HepG2 (cell line): ENCODE results near the gene CCNH. TPM values are rescaled to one million over a fixed set of nuclear protein-coding genes. Genes with fewer than 3 reads are reported as not detected.

Experiments used
- KDM4B ChIP-seq: sonication (generic); formaldehyde crosslinking; IDR thresholded peaks from 2 replicates; pipeline ENCODE4 v1.4.0; 2020; ENCODE audit warnings: missing genetic modification reagents
- MED13 ChIP-seq: sonication (generic); formaldehyde crosslinking; IDR thresholded peaks from 2 replicates; pipeline ENCODE4 v1.5.0; 2020; ENCODE audit warnings: missing genetic modification reagents
- PBX3 ChIP-seq: sonication (generic); formaldehyde crosslinking; IDR thresholded peaks from 2 replicates; pipeline ENCODE4 v1.8.1; 2023; ENCODE audit warnings: missing genetic modification reagents, inconsistent platforms, borderline replicate concordance
- TEAD2 ChIP-seq: sonication (generic); formaldehyde crosslinking; IDR thresholded peaks from 2 replicates; pipeline ENCODE4 v1.9.0; 2021; ENCODE audit warnings: missing genetic modification reagents
- ZNF251 ChIP-seq: sonication (generic); formaldehyde crosslinking; IDR thresholded peaks from 2 replicates; pipeline ENCODE4 v1.9.0; 2021; ENCODE audit warnings: mild to moderate bottlenecking, missing genetic modification reagents
- ZNF879 ChIP-seq: sonication (generic); formaldehyde crosslinking; IDR thresholded peaks from 2 replicates; pipeline ENCODE4 v1.8.1; 2023; ENCODE audit warnings: missing genetic modification reagents
- polyA plus RNA-seq, 8 experiments: library from polyadenylated mRNA; depleted of rRNA in 3 of 8; stranded (reverse) in 7 of 8; unstranded in 1 of 8; fragments of >200 nt; fragmentation: Illumina TruSeq in 4 of 8; extraction: Trizol in 4 of 8; gene quantifications; 2 replicates each; pipeline versions ENCODE4 v1.2.1 to v1.2.3, GENCODE V29; 2011 to 2016; ENCODE audit warnings: low read depth in 4 of 8, missing spikeins in 1 of 8, mixed read lengths in 1 of 8; ENCODE audit not compliant: insufficient read depth in 1 of 8
- total RNA-seq, 5 experiments: library from RNA; depleted of rRNA; stranded (reverse); fragments of >200 nt; fragmentation: Illumina TruSeq; extraction: Trizol; gene quantifications; 2 replicates each; pipeline ENCODE4 v1.2.3, GENCODE V29; 2016; ENCODE audit warnings: low read depth in 1 of 5
- TF ChIP-seq, protein P1 (sequence below), 2 experiments: sonication (generic) in 1 of 2; formaldehyde crosslinking in 1 of 2; IDR thresholded peaks; 2 replicates each; pipeline versions ENCODE4 v1.4.0 to v1.6.1; 2018 to 2020; ENCODE audit warnings: missing genetic modification reagents in 2 of 2, borderline replicate concordance in 1 of 2, low read depth in 1 of 2, mild to moderate bottlenecking in 1 of 2, missing biosample characterization in 1 of 2
- TF ChIP-seq, protein P2 (sequence below): sonication (generic); formaldehyde crosslinking; IDR thresholded peaks from 2 replicates; pipeline ENCODE4 v1.4.0; 2020; ENCODE audit warnings: missing genetic modification reagents
- TF ChIP-seq, protein P3 (sequence below): sonication (generic); formaldehyde crosslinking; conservative IDR thresholded peaks from 2 replicates; pipeline ENCODE4 v1.5.0; 2020; ENCODE audit warnings: missing genetic modification reagents
- TF ChIP-seq, protein P4 (sequence below), 2 experiments: fragments of 450-650 bp in 1 of 2; sonication (generic) in 1 of 2; formaldehyde crosslinking in 1 of 2; IDR thresholded peaks; 2 replicates each; pipeline versions ENCODE4 v1.6.1 to v1.8.0; 2016 to 2022; ENCODE audit warnings: antibody characterized with exemption in 1 of 2, mild to moderate bottlenecking in 1 of 2, missing genetic modification reagents in 1 of 2

The CCNH gene
- total and polyA plus RNA-seq, 2 of the 13 experiments (the other 11 are each of a cell fraction or from before 2014, with no cell fraction given), result 42.5 to 94.3 TPM

- TF ChIP-seq, protein P1, sequence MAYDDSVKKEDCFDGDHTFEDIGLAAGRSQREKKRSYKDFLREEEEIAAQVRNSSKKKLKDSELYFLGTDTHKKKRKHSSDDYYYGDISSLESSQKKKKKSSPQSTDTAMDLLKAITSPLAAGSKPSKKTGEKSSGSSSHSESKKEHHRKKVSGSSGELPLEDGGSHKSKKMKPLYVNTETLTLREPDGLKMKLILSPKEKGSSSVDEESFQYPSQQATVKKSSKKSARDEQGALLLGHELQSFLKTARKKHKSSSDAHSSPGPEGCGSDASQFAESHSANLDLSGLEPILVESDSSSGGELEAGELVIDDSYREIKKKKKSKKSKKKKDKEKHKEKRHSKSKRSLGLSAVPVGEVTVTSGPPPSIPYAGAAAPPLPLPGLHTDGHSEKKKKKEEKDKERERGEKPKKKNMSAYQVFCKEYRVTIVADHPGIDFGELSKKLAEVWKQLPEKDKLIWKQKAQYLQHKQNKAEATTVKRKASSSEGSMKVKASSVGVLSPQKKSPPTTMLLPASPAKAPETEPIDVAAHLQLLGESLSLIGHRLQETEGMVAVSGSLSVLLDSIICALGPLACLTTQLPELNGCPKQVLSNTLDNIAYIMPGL (CRISPR knock-in tag; IDR thresholded peaks at IDR 0.05; ENCODE audit: borderline replicate concordance in 1 of 2, low read depth in 1 of 2), result peak; percentile 65 to 72; a peak in 3 of 4 replicates
- no peak for TF ChIP-seq ZNF879 (CRISPR knock-in tag)
- no peak; the same call in 1 of the 2 replicates for TF ChIP-seq KDM4B (CRISPR knock-in tag)
- TF ChIP-seq, protein P2, sequence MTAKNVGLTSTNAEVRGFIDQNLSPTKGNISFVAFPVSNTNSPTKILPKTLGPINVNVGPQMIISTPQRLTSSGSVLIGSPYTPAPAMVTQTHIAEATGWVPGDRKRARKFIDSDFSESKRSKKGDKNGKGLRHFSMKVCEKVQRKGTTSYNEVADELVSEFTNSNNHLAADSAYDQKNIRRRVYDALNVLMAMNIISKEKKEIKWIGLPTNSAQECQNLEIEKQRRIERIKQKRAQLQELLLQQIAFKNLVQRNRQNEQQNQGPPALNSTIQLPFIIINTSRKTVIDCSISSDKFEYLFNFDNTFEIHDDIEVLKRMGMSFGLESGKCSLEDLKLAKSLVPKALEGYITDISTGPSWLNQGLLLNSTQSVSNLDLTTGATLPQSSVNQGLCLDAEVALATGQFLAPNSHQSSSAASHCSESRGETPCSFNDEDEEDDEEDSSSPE (CRISPR knock-in tag), result 0 out of 2 replicates have a peak, but pooled peaks have one; percentile 58
- no peak for TF ChIP-seq ZNF251 (CRISPR knock-in tag)
- no peak for TF ChIP-seq PBX3 (CRISPR knock-in tag)
- TF ChIP-seq, protein P3, sequence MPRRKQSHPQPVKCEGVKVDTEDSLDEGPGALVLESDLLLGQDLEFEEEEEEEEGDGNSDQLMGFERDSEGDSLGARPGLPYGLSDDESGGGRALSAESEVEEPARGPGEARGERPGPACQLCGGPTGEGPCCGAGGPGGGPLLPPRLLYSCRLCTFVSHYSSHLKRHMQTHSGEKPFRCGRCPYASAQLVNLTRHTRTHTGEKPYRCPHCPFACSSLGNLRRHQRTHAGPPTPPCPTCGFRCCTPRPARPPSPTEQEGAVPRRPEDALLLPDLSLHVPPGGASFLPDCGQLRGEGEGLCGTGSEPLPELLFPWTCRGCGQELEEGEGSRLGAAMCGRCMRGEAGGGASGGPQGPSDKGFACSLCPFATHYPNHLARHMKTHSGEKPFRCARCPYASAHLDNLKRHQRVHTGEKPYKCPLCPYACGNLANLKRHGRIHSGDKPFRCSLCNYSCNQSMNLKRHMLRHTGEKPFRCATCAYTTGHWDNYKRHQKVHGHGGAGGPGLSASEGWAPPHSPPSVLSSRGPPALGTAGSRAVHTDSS, result no peak
- TF ChIP-seq MED13, result no peak
- no peak for TF ChIP-seq TEAD2 (CRISPR knock-in tag)
- TF ChIP-seq, protein P4, sequence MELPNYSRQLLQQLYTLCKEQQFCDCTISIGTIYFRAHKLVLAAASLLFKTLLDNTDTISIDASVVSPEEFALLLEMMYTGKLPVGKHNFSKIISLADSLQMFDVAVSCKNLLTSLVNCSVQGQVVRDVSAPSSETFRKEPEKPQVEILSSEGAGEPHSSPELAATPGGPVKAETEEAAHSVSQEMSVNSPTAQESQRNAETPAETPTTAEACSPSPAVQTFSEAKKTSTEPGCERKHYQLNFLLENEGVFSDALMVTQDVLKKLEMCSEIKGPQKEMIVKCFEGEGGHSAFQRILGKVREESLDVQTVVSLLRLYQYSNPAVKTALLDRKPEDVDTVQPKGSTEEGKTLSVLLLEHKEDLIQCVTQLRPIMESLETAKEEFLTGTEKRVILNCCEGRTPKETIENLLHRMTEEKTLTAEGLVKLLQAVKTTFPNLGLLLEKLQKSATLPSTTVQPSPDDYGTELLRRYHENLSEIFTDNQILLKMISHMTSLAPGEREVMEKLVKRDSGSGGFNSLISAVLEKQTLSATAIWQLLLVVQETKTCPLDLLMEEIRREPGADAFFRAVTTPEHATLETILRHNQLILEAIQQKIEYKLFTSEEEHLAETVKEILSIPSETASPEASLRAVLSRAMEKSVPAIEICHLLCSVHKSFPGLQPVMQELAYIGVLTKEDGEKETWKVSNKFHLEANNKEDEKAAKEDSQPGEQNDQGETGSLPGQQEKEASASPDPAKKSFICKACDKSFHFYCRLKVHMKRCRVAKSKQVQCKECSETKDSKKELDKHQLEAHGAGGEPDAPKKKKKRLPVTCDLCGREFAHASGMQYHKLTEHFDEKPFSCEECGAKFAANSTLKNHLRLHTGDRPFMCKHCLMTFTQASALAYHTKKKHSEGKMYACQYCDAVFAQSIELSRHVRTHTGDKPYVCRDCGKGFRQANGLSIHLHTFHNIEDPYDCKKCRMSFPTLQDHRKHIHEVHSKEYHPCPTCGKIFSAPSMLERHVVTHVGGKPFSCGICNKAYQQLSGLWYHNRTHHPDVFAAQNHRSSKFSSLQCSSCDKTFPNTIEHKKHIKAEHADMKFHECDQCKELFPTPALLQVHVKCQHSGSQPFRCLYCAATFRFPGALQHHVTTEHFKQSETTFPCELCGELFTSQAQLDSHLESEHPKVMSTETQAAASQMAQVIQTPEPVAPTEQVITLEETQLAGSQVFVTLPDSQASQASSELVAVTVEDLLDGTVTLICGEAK (IDR thresholded peaks at IDR 0.05), result no peak
- TF ChIP-seq, protein P4 (CRISPR knock-in tag; IDR thresholded peaks at IDR 0.05), result no peak
These were observed at the start of gene CCNH (continued) for GRCh38 chr5:87412630-87413342.
